ENCODE measurements around the gene GSTM5. TPM values are rescaled to one million over a fixed set of nuclear protein-coding genes. Genes with fewer than 3 reads are reported as not detected.

GSTM5 gene
- total RNA-seq, 1 donor from 2014 or later = 0.23 TPM

DNA sequence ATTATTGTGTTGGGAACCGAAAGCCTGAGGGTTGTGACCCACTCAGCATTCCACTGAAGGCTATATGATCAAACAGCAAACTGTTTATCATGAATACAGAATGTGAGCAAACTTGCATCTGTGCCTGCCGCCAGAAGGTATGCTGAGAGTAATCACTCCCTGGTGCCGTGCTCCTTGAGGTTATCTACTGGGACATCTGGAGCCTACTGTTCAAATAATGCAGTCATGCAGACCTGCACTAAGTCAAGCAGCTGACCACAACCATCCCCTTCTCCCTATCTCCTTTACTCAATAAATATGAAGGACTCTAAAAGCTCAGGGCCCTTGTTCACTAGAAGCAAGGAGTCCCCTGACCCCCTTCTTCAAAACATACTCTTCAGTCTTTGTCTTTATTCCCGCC, 13.5 kb downstream of the GSTM5 start:
- no peak for TF ChIP-seq CTCF (conservative IDR thresholded peaks at IDR 0.05)
- no peaks in the 10 kb centered on the region for H3K36me3 Mint-ChIP-seq (ENCODE audit: low read depth)
- H3K27ac Mint-ChIP-seq (ENCODE audit: unreplicated experiment) = no peak overlapping the region
- H3K4me1 Mint-ChIP-seq = peaks cover 3% of the 10 kb centered on the region
- peaks cover 2% of the 10 kb centered on the region for H3K9me3 Mint-ChIP-seq
- no peaks in the 10 kb centered on the region for H3K27me3 Mint-ChIP-seq (ENCODE audit: low read depth)
- DNase-seq (ENCODE audit: low read depth, low spot score) = no peak
- H3K4me3 Mint-ChIP-seq = no peak overlapping the region

DNA sequence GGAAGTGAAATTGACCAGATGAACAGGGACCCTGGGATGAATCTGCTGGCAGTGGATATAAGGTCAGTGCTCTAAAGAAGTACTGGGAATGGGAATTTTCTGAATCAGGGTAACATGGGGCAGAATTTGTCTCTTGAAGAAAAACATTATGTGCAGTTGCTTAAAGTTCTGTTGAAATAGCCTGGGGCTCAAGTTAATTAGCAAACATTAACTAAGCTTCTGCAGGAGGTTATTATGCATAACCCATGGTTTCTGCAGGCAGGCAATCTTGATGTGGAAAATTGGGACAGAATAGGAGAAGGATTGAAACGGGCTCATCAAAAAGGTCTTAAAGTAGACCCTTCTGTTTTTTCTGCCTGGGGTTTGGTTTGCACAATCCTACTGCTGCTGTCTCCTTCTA, 14.0 kb downstream of the GSTM5 start:
- no peak overlapping the region for H3K27ac Mint-ChIP-seq (ENCODE audit: unreplicated experiment)

GRCh38 chr1:109726728-109727373, 14.8 kb downstream of the GSTM5 start:
- Mint-ChIP-seq H3K4me1 (peaks cover 8% of the 10 kb centered on the region), H3K4me3 (no peak overlapping the region), H3K9me3 (peaks cover 2% of the 10 kb centered on the region), H3K27me3 (ENCODE audit: low read depth) (no peaks in the 10 kb centered on the region), H3K36me3 (ENCODE audit: low read depth) (no peaks in the 10 kb centered on the region), H3K27ac (ENCODE audit: unreplicated experiment) (no peak overlapping the region)
- no peak for DNase-seq (ENCODE audit: low read depth, low spot score)
- TF ChIP-seq CTCF (conservative IDR thresholded peaks at IDR 0.05) = no peak

More for the DNA sequence above, 14.0 kb downstream of the GSTM5 start:
- Mint-ChIP-seq H3K9me3 (peaks cover 2% of the 10 kb centered on the region), H3K36me3 (ENCODE audit: low read depth) (no peaks in the 10 kb centered on the region), H3K4me1 (peaks cover 8% of the 10 kb centered on the region), H3K4me3 (no peak overlapping the region), H3K27me3 (ENCODE audit: low read depth) (no peaks in the 10 kb centered on the region)
- no peak for DNase-seq (ENCODE audit: low read depth, low spot score)
- TF ChIP-seq CTCF (conservative IDR thresholded peaks at IDR 0.05) = no peak

DNA sequence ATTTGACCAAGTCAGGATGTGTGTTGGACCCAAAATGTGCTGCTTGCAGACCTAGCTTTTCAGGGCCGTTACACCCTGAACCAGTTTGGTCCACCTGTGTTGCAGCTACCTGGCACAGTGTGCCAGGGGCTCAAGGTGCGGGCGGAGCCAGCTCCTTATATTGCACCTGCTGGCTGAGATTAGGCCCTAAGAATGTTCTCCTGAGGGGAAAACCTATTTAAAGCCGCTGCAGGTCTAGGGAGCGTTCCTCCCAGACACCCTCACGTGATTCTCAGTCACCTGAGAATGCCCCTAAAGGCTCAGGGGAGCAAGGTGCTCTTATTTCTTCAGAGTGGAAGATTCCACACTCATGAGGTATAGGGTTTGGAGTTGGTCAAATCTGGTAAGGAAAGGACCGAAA, 16.8 kb downstream of the GSTM5 start:
- Mint-ChIP-seq H3K27me3 (ENCODE audit: low read depth) (no peaks in the 10 kb centered on the region), H3K36me3 (ENCODE audit: low read depth) (no peaks in the 10 kb centered on the region), H3K4me1 (peaks cover 8% of the 10 kb centered on the region), H3K27ac (ENCODE audit: unreplicated experiment) (no peak overlapping the region), H3K9me3 (peaks cover 2% of the 10 kb centered on the region), H3K4me3 (no peak overlapping the region)
- DNase-seq (ENCODE audit: low read depth, low spot score) = no peak
- TF ChIP-seq CTCF (conservative IDR thresholded peaks at IDR 0.05) = no peak

DNA sequence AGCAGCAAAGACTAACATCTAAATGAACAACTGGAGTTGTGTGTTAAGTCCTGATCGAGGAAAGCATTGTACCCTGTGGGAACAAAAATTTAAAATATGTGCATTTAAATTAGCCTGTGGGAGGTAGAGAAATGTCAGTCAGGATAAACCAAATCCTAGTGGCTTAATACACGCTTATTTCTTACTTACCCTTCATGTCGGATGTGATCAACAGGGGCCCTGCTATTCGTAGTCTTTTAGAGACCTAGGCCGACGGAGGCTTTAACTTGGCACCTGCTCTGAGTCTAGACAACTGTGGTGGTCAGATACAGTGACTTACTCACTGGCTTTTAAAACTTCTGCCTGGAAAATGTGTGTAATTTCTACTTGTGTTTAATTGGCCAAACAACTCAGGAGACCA, 18.6 kb downstream of the GSTM5 start:
- no peak overlapping the region for H3K4me3 Mint-ChIP-seq
- H3K4me1 Mint-ChIP-seq = peaks cover 8% of the 10 kb centered on the region
- peak overlapping the region; percentile 21 for H3K27ac Mint-ChIP-seq (ENCODE audit: unreplicated experiment)

More for the DNA sequence above, 18.6 kb downstream of the GSTM5 start:
- DNase-seq (ENCODE audit: low read depth, low spot score) = no peak
- Mint-ChIP-seq H3K27me3 (ENCODE audit: low read depth) (no peaks in the 10 kb centered on the region), H3K9me3 (peaks cover 2% of the 10 kb centered on the region), H3K36me3 (ENCODE audit: low read depth) (peaks cover 4% of the 10 kb centered on the region)
- TF ChIP-seq CTCF (conservative IDR thresholded peaks at IDR 0.05) = no peak

Measured in neural crest cell (in vitro differentiated cells).